Natural killer cell treated with Interleukin-12 subunit alpha and Interleukin-12 subunit beta and Interleukin-15 and Interleukin-18, amount 100 ng/mL, for 72 hours (primary cell): Measurements from ENCODE around the gene HK1. TPM values are rescaled to one million over a fixed set of nuclear protein-coding genes. Genes with fewer than 3 reads are reported as not detected.

Source experiments
- ATAC-seq, 2 donors: fragments of 150-1000 bp; cut with Tn5 transposase in 1 of 2; sonication (Bioruptor Pico), chemical (Tn5 transposase) in 1 of 2; 2 replicates each; pipeline ENCODE4 v1.10.0; 2021
- DNase-seq: peaks from one replicate; pipeline ENCODE4 v3.0.0; 2022; ENCODE audit warnings: low spot score
- H3K27ac Mint-ChIP-seq, 2 donors: 1 replicate in 1 of 2; 2 replicates in 1 of 2; pipeline ENCODE4 v1.8.0; 2022; ENCODE audit warnings: mixed read lengths in 2 of 2, mild to moderate bottlenecking in 1 of 2, moderate library complexity in 1 of 2
- H3K27me3 Mint-ChIP-seq, 2 donors: 1 replicate in 1 of 2; 2 replicates in 1 of 2; pipeline ENCODE4 v1.8.0; 2022; ENCODE audit warnings: mixed read lengths in 2 of 2
- H3K36me3 Mint-ChIP-seq: one replicate; pipeline ENCODE4 v1.8.0; 2022; ENCODE audit warnings: mixed read lengths
- H3K4me1 Mint-ChIP-seq, 2 donors: 1 replicate in 1 of 2; 2 replicates in 1 of 2; pipeline ENCODE4 v1.8.0; 2022; ENCODE audit warnings: low read depth in 2 of 2, mixed read lengths in 2 of 2, mild to moderate bottlenecking in 1 of 2
- H3K4me3 Mint-ChIP-seq: one replicate; pipeline ENCODE4 v1.8.0; 2022; ENCODE audit warnings: mixed read lengths
- H3K9me3 Mint-ChIP-seq: 2 replicates; pipeline ENCODE4 v1.8.0; 2022; ENCODE audit warnings: mixed read lengths
- total RNA-seq, 2 donors: library from RNA; stranded (reverse); gene quantifications; one replicate each; pipeline ENCODE4 v1.2.3, GENCODE V29; 2022

The HK1 gene
- total RNA-seq, 2 donors from 2014 or later: 169 to 185 TPM

- Mint-ChIP-seq H3K27me3 (no peaks in the 10 kb centered on the region), H3K9me3 (no peaks in the 10 kb centered on the region), H3K27ac (no peak overlapping the region), H3K36me3 (no peaks in the 10 kb centered on the region), H3K4me3 (no peak overlapping the region), H3K4me1 (peaks cover 32 to 34% of the 10 kb centered on the region in 2 donors)
- DNase-seq (no peak), ATAC-seq (peak in 1 of 2 donors; percentile 38)
Measured at GRCh38 chr10:69360485-69361302, 82.4 kb downstream of the HK1 start.

- H3K4me3 Mint-ChIP-seq: no peak overlapping the region
- H3K9me3 Mint-ChIP-seq: no peaks in the 10 kb centered on the region
- no peak for ATAC-seq
Measured at GRCh38 chr10:69361303-69361614, 83.0 kb downstream of the HK1 start.

GRCh38 chr10:69362471-69362954 lies 84.2 kb downstream of the HK1 start:
- H3K9me3 Mint-ChIP-seq: no peaks in the 10 kb centered on the region
- no peaks in the 10 kb centered on the region for H3K36me3 Mint-ChIP-seq
- ATAC-seq (no peak), DNase-seq (no peak)
- H3K27ac Mint-ChIP-seq: no peak overlapping the region
- peaks cover 32 to 33% of the 10 kb centered on the region in 2 donors for H3K4me1 Mint-ChIP-seq
- H3K4me3 Mint-ChIP-seq: no peak overlapping the region
- H3K27me3 Mint-ChIP-seq: no peaks in the 10 kb centered on the region

More at GRCh38 chr10:69361303-69361614, 83.0 kb downstream of the HK1 start:
- Mint-ChIP-seq H3K27me3 (no peaks in the 10 kb centered on the region), H3K27ac (no peak overlapping the region), H3K4me1 (peaks cover 32 to 34% of the 10 kb centered on the region in 2 donors), H3K36me3 (no peaks in the 10 kb centered on the region)
- no peak for DNase-seq

- no peak overlapping the region for H3K27ac Mint-ChIP-seq
- DNase-seq (no peak), ATAC-seq (no peak)
- no peaks in the 10 kb centered on the region for H3K9me3 Mint-ChIP-seq
- no peaks in the 10 kb centered on the region for H3K27me3 Mint-ChIP-seq
- H3K4me1 Mint-ChIP-seq: peaks cover 24 to 27% of the 10 kb centered on the region in 2 donors
- H3K4me3 Mint-ChIP-seq: no peak overlapping the region
- H3K36me3 Mint-ChIP-seq: no peaks in the 10 kb centered on the region
Measured at GRCh38 chr10:69363666-69364065, 85.4 kb downstream of the HK1 start.

GRCh38 chr10:69364232-69364940 lies 86.1 kb downstream of the HK1 start:
- H3K27me3 Mint-ChIP-seq: no peaks in the 10 kb centered on the region
- peaks cover 18 to 25% of the 10 kb centered on the region in 2 donors for H3K4me1 Mint-ChIP-seq
- peaks cover 5% of the 10 kb centered on the region for H3K36me3 Mint-ChIP-seq
- DNase-seq (no peak), ATAC-seq (no peak)
- H3K4me3 Mint-ChIP-seq: no peak overlapping the region
- H3K9me3 Mint-ChIP-seq: no peaks in the 10 kb centered on the region
- no peak overlapping the region for H3K27ac Mint-ChIP-seq

- Mint-ChIP-seq H3K27ac (no peak overlapping the region), H3K9me3 (no peaks in the 10 kb centered on the region), H3K4me3 (no peak overlapping the region), H3K27me3 (no peaks in the 10 kb centered on the region), H3K36me3 (peaks cover 20% of the 10 kb centered on the region), H3K4me1 (peaks cover 7 to 15% of the 10 kb centered on the region in 2 donors)
- no peak for DNase-seq
- no peak for ATAC-seq
Measured at GRCh38 chr10:69366738-69367137, 88.4 kb downstream of the HK1 start.

GRCh38 chr10:69367469-69367868 lies 89.2 kb downstream of the HK1 start:
- H3K27ac Mint-ChIP-seq: no peak overlapping the region
- no peaks in the 10 kb centered on the region for H3K27me3 Mint-ChIP-seq
- peaks cover 7 to 18% of the 10 kb centered on the region in 2 donors for H3K4me1 Mint-ChIP-seq
- no peak for ATAC-seq
- DNase-seq: no peak
- no peak overlapping the region for H3K4me3 Mint-ChIP-seq
- peaks cover 28% of the 10 kb centered on the region for H3K36me3 Mint-ChIP-seq
- no peaks in the 10 kb centered on the region for H3K9me3 Mint-ChIP-seq

- Mint-ChIP-seq H3K27ac (peak overlapping the region in 1 of 2 donors; percentile 7), H3K4me1 (peaks cover 10 to 20% of the 10 kb centered on the region in 2 donors), H3K27me3 (no peaks in the 10 kb centered on the region), H3K4me3 (no peak overlapping the region), H3K9me3 (no peaks in the 10 kb centered on the region), H3K36me3 (peaks cover 38% of the 10 kb centered on the region)
- DNase-seq: no peak
- ATAC-seq: no peak
Measured at GRCh38 chr10:69372126-69372980, 94.1 kb downstream of the HK1 start.

- no peak for ATAC-seq
- H3K36me3 Mint-ChIP-seq: peaks cover 38% of the 10 kb centered on the region
- H3K27me3 Mint-ChIP-seq: no peaks in the 10 kb centered on the region
- H3K4me1 Mint-ChIP-seq: peaks cover 10 to 18% of the 10 kb centered on the region in 2 donors
- no peaks in the 10 kb centered on the region for H3K9me3 Mint-ChIP-seq
- DNase-seq: no peak
- H3K27ac Mint-ChIP-seq: no peak overlapping the region
- H3K4me3 Mint-ChIP-seq: no peak overlapping the region
Measured at GRCh38 chr10:69374242-69374641, 95.9 kb downstream of the HK1 start.

GRCh38 chr10:69374931-69375306 lies 96.6 kb downstream of the HK1 start:
- DNase-seq (no peak), ATAC-seq (no peak)
- H3K36me3 Mint-ChIP-seq: peaks cover 37% of the 10 kb centered on the region
- no peaks in the 10 kb centered on the region for H3K9me3 Mint-ChIP-seq
- H3K4me1 Mint-ChIP-seq: peaks cover 10 to 16% of the 10 kb centered on the region in 2 donors
- H3K27me3 Mint-ChIP-seq: no peaks in the 10 kb centered on the region
- H3K4me3 Mint-ChIP-seq: no peak overlapping the region
- H3K27ac Mint-ChIP-seq: no peak overlapping the region

GRCh38 chr10:69375307-69376151 lies 97.2 kb downstream of the HK1 start:
- no peak overlapping the region for H3K4me3 Mint-ChIP-seq
- DNase-seq (no peak), ATAC-seq (peak in 1 of 2 donors; percentile 17)
- H3K36me3 Mint-ChIP-seq: peaks cover 33% of the 10 kb centered on the region
- no peaks in the 10 kb centered on the region for H3K27me3 Mint-ChIP-seq
- no peak overlapping the region for H3K27ac Mint-ChIP-seq
- peaks cover 10 to 16% of the 10 kb centered on the region in 2 donors for H3K4me1 Mint-ChIP-seq
- no peaks in the 10 kb centered on the region for H3K9me3 Mint-ChIP-seq

GRCh38 chr10:69376662-69377061 lies 98.4 kb downstream of the HK1 start:
- no peaks in the 10 kb centered on the region for H3K9me3 Mint-ChIP-seq
- ATAC-seq (no peak), DNase-seq (no peak)
- no peaks in the 10 kb centered on the region for H3K27me3 Mint-ChIP-seq
- H3K4me3 Mint-ChIP-seq: no peak overlapping the region
- peaks cover 10 to 16% of the 10 kb centered on the region in 2 donors for H3K4me1 Mint-ChIP-seq
- H3K36me3 Mint-ChIP-seq: peaks cover 26% of the 10 kb centered on the region
- H3K27ac Mint-ChIP-seq: no peak overlapping the region

- Mint-ChIP-seq H3K9me3 (no peaks in the 10 kb centered on the region), H3K4me3 (no peak overlapping the region), H3K36me3 (peaks cover 24% of the 10 kb centered on the region), H3K27me3 (no peaks in the 10 kb centered on the region), H3K4me1 (peaks cover 10 to 13% of the 10 kb centered on the region in 2 donors), H3K27ac (no peak overlapping the region)
- no peak for ATAC-seq
- DNase-seq: no peak
Measured at GRCh38 chr10:69377191-69377590, 98.9 kb downstream of the HK1 start.
